Measurements from ENCODE around the gene ATP8A2.

DNA sequence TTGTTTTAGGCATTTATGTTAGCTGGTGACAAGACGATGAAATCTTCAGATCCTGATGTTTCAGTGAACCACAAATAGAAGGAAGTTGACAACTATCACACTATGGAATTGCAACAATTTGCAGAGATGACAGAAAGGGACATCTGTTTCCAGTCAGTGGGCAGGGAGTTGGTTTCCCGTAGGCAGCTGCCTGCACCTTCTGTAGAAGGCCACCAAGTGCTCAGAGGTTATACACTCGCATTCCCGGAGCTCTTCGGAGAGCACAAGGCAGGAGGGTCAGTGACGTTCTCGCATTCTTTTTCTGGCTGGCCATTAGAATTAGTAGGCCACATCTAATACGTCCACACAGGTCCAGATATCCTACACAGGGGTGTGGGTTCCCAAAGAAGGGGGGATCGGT is 550.6 kb downstream of the ATP8A2 start:
- TF ChIP-seq MAFK (IDR thresholded peaks at IDR 0.05; ENCODE audit: low read depth, low read length) (no peak), POLR2A (IDR thresholded peaks at IDR 0.05; ENCODE audit: low read depth, low read length) (no peak)
- TF ChIP-seq, protein P1, sequence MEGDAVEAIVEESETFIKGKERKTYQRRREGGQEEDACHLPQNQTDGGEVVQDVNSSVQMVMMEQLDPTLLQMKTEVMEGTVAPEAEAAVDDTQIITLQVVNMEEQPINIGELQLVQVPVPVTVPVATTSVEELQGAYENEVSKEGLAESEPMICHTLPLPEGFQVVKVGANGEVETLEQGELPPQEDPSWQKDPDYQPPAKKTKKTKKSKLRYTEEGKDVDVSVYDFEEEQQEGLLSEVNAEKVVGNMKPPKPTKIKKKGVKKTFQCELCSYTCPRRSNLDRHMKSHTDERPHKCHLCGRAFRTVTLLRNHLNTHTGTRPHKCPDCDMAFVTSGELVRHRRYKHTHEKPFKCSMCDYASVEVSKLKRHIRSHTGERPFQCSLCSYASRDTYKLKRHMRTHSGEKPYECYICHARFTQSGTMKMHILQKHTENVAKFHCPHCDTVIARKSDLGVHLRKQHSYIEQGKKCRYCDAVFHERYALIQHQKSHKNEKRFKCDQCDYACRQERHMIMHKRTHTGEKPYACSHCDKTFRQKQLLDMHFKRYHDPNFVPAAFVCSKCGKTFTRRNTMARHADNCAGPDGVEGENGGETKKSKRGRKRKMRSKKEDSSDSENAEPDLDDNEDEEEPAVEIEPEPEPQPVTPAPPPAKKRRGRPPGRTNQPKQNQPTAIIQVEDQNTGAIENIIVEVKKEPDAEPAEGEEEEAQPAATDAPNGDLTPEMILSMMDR (conservative IDR thresholded peaks at IDR 0.05; ENCODE audit: low read depth, low read length), result no peak
